HepG2 (cell line): ENCODE results near the gene PATL2. TPM values are rescaled to one million over a fixed set of nuclear protein-coding genes. Genes with fewer than 3 reads are reported as not detected.

Experiments
- ADNP ChIP-seq: sonication (generic); formaldehyde crosslinking; IDR thresholded peaks from 2 replicates; pipeline ENCODE4 v1.4.0; 2020; ENCODE audit warnings: missing genetic modification reagents
- AHR ChIP-seq: IDR thresholded peaks from 2 replicates; pipeline ENCODE4 v1.6.1; 2018; ENCODE audit warnings: missing genetic modification reagents, missing compliant biosample characterization
- EED ChIP-seq: sonication (generic); formaldehyde crosslinking; IDR thresholded peaks from 2 replicates; pipeline ENCODE4 v1.5.0; 2020; ENCODE audit warnings: mild to moderate bottlenecking, missing genetic modification reagents
- EHMT2 ChIP-seq: fragments of 200-600 bp; sonication (generic); IDR thresholded peaks from 2 replicates; pipeline ENCODE4 v1.7.0; 2017; ENCODE audit warnings: antibody characterized with exemption, low read depth, low read length, borderline replicate concordance
- ETV5 ChIP-seq: IDR thresholded peaks from 2 replicates; pipeline ENCODE4 v1.6.1; 2018; ENCODE audit warnings: missing biosample characterization, missing genetic modification reagents, inconsistent platforms, borderline replicate concordance
- HHEX ChIP-seq: IDR thresholded peaks from 2 replicates; pipeline ENCODE4 v1.6.1; 2016; ENCODE audit warnings: control low read depth
- KDM4B ChIP-seq: sonication (generic); formaldehyde crosslinking; IDR thresholded peaks from 2 replicates; pipeline ENCODE4 v1.4.0; 2020; ENCODE audit warnings: missing genetic modification reagents
- MAZ ChIP-seq, 2 experiments: sonication (generic) in 1 of 2; formaldehyde crosslinking in 1 of 2; IDR thresholded peaks; 2 replicates each; pipeline versions ENCODE4 v1.5.0 to v1.6.1; 2012 to 2020; ENCODE audit warnings: low read depth in 2 of 2, mild to moderate bottlenecking in 2 of 2, borderline replicate concordance in 1 of 2, improper control_type of control experiment in 1 of 2, low read length in 1 of 2, missing genetic modification reagents in 1 of 2, moderate library complexity in 1 of 2
- MLLT10 ChIP-seq: sonication (generic); formaldehyde crosslinking; IDR thresholded peaks from 2 replicates; pipeline ENCODE4 v1.4.0; 2020; ENCODE audit warnings: missing genetic modification reagents
- MNT ChIP-seq: fragments of 450-650 bp; IDR thresholded peaks from 2 replicates; pipeline ENCODE4 v1.6.1; 2016
- NFE2L2 ChIP-seq: fragments of 150-350 bp; IDR thresholded peaks from 2 replicates; pipeline ENCODE4 v1.6.1; 2014; ENCODE audit warnings: low read length
- NR1H2 ChIP-seq: sonication (generic); formaldehyde crosslinking; IDR thresholded peaks from 2 replicates; pipeline ENCODE4 v1.8.1; 2022; ENCODE audit warnings: low read depth, missing genetic modification reagents, borderline replicate concordance
- PLRG1 ChIP-seq: fragments of 450-650 bp; conservative IDR thresholded peaks from 2 replicates; pipeline ENCODE4 v1.6.1; 2016
- PPARG ChIP-seq: conservative IDR thresholded peaks from 2 replicates; pipeline ENCODE4 v1.6.1; 2016; ENCODE audit warnings: missing biosample characterization, missing genetic modification reagents
- REL ChIP-seq: sonication (generic); formaldehyde crosslinking; conservative IDR thresholded peaks from 2 replicates; pipeline ENCODE4 v1.8.0; 2022; ENCODE audit warnings: mild to moderate bottlenecking, missing genetic modification reagents, moderate library complexity
- ZNF260 ChIP-seq: sonication (generic); formaldehyde crosslinking; IDR thresholded peaks from 2 replicates; pipeline ENCODE4 v1.4.0; 2020; ENCODE audit warnings: missing genetic modification reagents, low read depth, mild to moderate bottlenecking, borderline replicate concordance
- ZNF274 ChIP-seq: sonication (generic); formaldehyde crosslinking; IDR thresholded peaks from 2 replicates; pipeline ENCODE4 v1.5.1; 2020; ENCODE audit warnings: mild to moderate bottlenecking, missing genetic modification reagents
- ZNF790 ChIP-seq: sonication (generic); formaldehyde crosslinking; IDR thresholded peaks from 2 replicates; pipeline ENCODE4 v1.8.0; 2022; ENCODE audit warnings: missing genetic modification reagents, mild to moderate bottlenecking, borderline replicate concordance
- ZNF792 ChIP-seq: IDR thresholded peaks from 2 replicates; pipeline ENCODE4 v1.6.1; 2016
- ZUFSP ChIP-seq: sonication (generic); formaldehyde crosslinking; IDR thresholded peaks from 2 replicates; pipeline ENCODE4 v1.9.0; 2021; ENCODE audit warnings: missing genetic modification reagents, mild to moderate bottlenecking, borderline replicate concordance
- polyA plus RNA-seq, 8 experiments: library from polyadenylated mRNA; depleted of rRNA in 3 of 8; stranded (reverse) in 7 of 8; unstranded in 1 of 8; fragments of >200 nt; fragmentation: Illumina TruSeq in 4 of 8; extraction: Trizol in 4 of 8; gene quantifications; 2 replicates each; pipeline versions ENCODE4 v1.2.1 to v1.2.3, GENCODE V29; 2011 to 2016; ENCODE audit warnings: low read depth in 4 of 8, missing spikeins in 1 of 8, mixed read lengths in 1 of 8; ENCODE audit not compliant: insufficient read depth in 1 of 8
- total RNA-seq, 5 experiments: library from RNA; depleted of rRNA; stranded (reverse); fragments of >200 nt; fragmentation: Illumina TruSeq; extraction: Trizol; gene quantifications; 2 replicates each; pipeline ENCODE4 v1.2.3, GENCODE V29; 2016; ENCODE audit warnings: low read depth in 1 of 5
- TF ChIP-seq, protein P1 (sequence below): sonication (generic); formaldehyde crosslinking; IDR thresholded peaks from 2 replicates; pipeline ENCODE4 v1.4.0; 2020; ENCODE audit warnings: missing genetic modification reagents
- TF ChIP-seq, protein P2 (sequence below): sonication (generic); formaldehyde crosslinking; IDR thresholded peaks from 2 replicates; pipeline ENCODE4 v1.4.0; 2020; ENCODE audit warnings: missing genetic modification reagents

The PATL2 gene
- total and polyA plus RNA-seq, 2 of the 13 experiments (the other 11 are each of a cell fraction or from before 2014, with no cell fraction given): 0.15 to 0.53 TPM

GRCh38 chr15:44728576-44729407, 17.7 kb upstream of the PATL2 start (continued):
- TF ChIP-seq ETV5 (CRISPR knock-in tag) (peak; percentile 7; the same call in 1 of the 2 replicates), AHR (peak; percentile 66), NFE2L2 (no peak), ZUFSP (CRISPR knock-in tag) (no peak), HHEX (CRISPR knock-in tag) (no peak), EED (no peak), ZNF274 (CRISPR knock-in tag) (peak; percentile 56; the same call in 1 of the 2 replicates), REL (CRISPR knock-in tag) (no peak), KDM4B (CRISPR knock-in tag) (no peak), PPARG (CRISPR knock-in tag) (no peak), EHMT2 (no peak), MAZ (IDR thresholded peaks at IDR 0.05; ENCODE audit: borderline replicate concordance, low read depth, low read length) (peak; percentile 83), MAZ (CRISPR knock-in tag; IDR thresholded peaks at IDR 0.05; ENCODE audit: low read depth) (peak; percentile 22; the same call in 1 of the 2 replicates), MNT (no peak), NR1H2 (no peak), ZNF260 (no peak), ZNF790 (no peak), ADNP (CRISPR knock-in tag) (no peak), PLRG1 (no peak), MLLT10 (CRISPR knock-in tag) (no peak), ZNF792 (peak; percentile 57; the same call in 1 of the 2 replicates)
- TF ChIP-seq, protein P1, sequence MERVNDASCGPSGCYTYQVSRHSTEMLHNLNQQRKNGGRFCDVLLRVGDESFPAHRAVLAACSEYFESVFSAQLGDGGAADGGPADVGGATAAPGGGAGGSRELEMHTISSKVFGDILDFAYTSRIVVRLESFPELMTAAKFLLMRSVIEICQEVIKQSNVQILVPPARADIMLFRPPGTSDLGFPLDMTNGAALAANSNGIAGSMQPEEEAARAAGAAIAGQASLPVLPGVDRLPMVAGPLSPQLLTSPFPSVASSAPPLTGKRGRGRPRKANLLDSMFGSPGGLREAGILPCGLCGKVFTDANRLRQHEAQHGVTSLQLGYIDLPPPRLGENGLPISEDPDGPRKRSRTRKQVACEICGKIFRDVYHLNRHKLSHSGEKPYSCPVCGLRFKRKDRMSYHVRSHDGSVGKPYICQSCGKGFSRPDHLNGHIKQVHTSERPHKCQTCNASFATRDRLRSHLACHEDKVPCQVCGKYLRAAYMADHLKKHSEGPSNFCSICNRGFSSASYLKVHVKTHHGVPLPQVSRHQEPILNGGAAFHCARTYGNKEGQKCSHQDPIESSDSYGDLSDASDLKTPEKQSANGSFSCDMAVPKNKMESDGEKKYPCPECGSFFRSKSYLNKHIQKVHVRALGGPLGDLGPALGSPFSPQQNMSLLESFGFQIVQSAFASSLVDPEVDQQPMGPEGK: peak; percentile 62; the same call in 1 of the 2 replicates
- TF ChIP-seq, protein P2, sequence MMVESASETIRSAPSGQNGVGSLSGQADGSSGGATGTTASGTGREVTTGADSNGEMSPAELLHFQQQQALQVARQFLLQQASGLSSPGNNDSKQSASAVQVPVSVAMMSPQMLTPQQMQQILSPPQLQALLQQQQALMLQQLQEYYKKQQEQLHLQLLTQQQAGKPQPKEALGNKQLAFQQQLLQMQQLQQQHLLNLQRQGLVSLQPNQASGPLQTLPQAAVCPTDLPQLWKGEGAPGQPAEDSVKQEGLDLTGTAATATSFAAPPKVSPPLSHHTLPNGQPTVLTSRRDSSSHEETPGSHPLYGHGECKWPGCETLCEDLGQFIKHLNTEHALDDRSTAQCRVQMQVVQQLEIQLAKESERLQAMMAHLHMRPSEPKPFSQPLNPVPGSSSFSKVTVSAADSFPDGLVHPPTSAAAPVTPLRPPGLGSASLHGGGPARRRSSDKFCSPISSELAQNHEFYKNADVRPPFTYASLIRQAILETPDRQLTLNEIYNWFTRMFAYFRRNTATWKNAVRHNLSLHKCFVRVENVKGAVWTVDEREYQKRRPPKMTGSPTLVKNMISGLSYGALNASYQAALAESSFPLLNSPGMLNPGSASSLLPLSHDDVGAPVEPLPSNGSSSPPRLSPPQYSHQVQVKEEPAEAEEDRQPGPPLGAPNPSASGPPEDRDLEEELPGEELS (CRISPR knock-in tag): peak; percentile 29; the same call in 1 of the 2 replicates
